Measurements from ENCODE around the gene TRAPPC10. TPM values are rescaled to one million over a fixed set of nuclear protein-coding genes. Genes with fewer than 3 reads are reported as not detected.
A peak's percentile ranks its signal among the peaks of the same experiment; 100 is the strongest.

TRAPPC10 gene, protein sequence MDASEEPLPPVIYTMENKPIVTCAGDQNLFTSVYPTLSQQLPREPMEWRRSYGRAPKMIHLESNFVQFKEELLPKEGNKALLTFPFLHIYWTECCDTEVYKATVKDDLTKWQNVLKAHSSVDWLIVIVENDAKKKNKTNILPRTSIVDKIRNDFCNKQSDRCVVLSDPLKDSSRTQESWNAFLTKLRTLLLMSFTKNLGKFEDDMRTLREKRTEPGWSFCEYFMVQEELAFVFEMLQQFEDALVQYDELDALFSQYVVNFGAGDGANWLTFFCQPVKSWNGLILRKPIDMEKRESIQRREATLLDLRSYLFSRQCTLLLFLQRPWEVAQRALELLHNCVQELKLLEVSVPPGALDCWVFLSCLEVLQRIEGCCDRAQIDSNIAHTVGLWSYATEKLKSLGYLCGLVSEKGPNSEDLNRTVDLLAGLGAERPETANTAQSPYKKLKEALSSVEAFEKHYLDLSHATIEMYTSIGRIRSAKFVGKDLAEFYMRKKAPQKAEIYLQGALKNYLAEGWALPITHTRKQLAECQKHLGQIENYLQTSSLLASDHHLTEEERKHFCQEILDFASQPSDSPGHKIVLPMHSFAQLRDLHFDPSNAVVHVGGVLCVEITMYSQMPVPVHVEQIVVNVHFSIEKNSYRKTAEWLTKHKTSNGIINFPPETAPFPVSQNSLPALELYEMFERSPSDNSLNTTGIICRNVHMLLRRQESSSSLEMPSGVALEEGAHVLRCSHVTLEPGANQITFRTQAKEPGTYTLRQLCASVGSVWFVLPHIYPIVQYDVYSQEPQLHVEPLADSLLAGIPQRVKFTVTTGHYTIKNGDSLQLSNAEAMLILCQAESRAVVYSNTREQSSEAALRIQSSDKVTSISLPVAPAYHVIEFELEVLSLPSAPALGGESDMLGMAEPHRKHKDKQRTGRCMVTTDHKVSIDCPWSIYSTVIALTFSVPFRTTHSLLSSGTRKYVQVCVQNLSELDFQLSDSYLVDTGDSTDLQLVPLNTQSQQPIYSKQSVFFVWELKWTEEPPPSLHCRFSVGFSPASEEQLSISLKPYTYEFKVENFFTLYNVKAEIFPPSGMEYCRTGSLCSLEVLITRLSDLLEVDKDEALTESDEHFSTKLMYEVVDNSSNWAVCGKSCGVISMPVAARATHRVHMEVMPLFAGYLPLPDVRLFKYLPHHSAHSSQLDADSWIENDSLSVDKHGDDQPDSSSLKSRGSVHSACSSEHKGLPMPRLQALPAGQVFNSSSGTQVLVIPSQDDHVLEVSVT
- total RNA-seq (10 to 100 TPM; 18.0 to 23.3 (median 19.1) TPM), polyA plus RNA-seq (7.6 TPM)
- long read RNA-seq, donor 1, partial matches to known transcripts: 6 of 11 reads
- long read RNA-seq, donor 1, other reads (novel, unspliced or antisense): 1 of 11 reads
- long read RNA-seq, donor 2, partial matches to known transcripts: 1 of 4 reads
- long read RNA-seq, donor 2, other reads (novel, unspliced or antisense): 0 of 4 reads
- long read RNA-seq, donor 3, partial matches to known transcripts: 3 of 7 reads
- long read RNA-seq, donor 3, other reads (novel, unspliced or antisense): 3 of 7 reads
- long read RNA-seq, donor 4, partial matches to known transcripts: 0 of 2 reads
- long read RNA-seq, donor 4, other reads (novel, unspliced or antisense): 0 of 2 reads

- H3K4me1 ChIP-seq (ENCODE audit: control insufficient read depth, insufficient read depth, low read length): no peaks in the 10 kb centered on the region
- under 1% methylated on average over 107 of the region's 107 CpGs for WGBS
- peak; percentile 85 to 94 (median 94) for DNase-seq
- H3K27me3 ChIP-seq (ENCODE audit: control insufficient read depth, insufficient read depth): no peaks in the 10 kb centered on the region
- intact Hi-C loops (cut with DNase I): no loop called here
- H3K9me3 ChIP-seq (ENCODE audit: control insufficient read depth, low read length): no peaks in the 10 kb centered on the region
- peak within 1 kb of the TSS; percentile 93 for H3K27ac ChIP-seq (ENCODE audit: low read length)
- H3K4me3 ChIP-seq (ENCODE audit: low read length): peak within 1 kb of the TSS; percentile 99
- peak; percentile 92 to 94 for ATAC-seq
These were observed at the start of gene TRAPPC10 for GRCh38 chr21:44011579-44012473. TRAPPC10 (plus strand) TSS chr21:44012309; CDS start chr21:44012494, 185 bp downstream.

DNA sequence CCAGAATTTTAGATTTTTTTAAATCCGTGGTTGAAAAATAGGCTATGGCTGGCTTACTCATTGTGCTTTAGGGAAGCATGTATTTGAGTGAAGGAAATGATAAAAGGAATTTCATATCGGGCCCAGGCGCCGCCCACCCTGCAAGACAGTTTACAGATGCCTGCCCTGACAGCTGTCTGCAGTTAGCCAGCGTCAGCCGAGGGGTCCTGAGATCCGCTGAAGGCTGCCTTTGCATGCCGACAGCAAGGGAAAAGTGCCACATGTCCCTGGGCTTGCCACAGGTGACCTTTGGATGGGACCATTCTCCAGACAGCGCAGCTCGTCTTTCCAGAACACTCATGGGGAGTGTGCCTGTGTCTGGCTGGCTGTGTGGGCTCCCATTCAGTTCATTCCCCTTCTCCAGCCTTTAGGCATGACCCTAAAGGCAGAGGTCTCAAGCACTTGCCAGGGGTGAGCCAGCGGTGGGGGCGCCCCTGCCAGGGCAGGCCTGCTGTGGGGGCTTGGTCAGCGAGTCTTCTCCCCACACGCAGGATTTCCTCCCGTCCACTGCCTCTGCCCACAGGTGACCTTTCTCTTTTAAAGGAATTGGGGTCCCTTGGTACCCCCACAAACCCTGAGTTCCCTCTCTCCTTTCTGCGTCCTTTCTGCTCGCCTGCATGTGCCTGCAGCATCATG, 46.1 kb upstream of the TRAPPC10 start:
- 74% methylated on average over 17 of the region's 17 CpGs for WGBS
- intact Hi-C loops (cut with DNase I): no loop called here

DNA sequence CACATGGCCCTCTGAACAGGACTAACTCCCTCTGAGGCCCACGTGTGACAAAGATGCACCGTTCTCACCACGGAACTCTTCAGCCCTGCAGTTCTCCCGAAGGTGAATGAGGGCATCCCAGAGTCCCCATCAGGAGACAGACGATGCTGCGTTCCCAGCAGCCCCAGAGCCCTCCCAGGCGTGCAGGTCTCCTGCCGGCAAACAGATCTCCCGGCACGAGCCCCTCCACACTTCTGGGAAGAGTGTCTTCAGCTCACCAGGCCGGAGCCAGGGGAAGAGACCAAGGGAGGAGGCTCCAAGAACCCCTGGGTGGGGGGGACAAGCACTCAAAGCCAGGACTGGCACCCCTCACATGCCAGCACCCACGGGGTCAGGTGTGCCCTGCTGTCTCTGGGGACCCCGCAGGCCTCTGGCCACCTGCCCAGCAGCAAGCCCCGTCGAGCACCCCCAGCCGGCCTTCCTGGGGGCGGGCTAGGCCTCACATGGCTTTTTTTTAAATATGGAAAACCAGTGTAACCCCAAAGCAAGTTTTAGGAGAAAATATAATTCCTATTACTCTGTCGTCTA, 45.1 kb upstream of the TRAPPC10 start:
- 86% methylated on average over 18 of the region's 18 CpGs for WGBS
- Histone ChIP-seq H3K27me3 (ENCODE audit: control insufficient read depth, insufficient read depth) (no peaks in the 10 kb centered on the region), H3K4me3 (ENCODE audit: low read length) (no peak overlapping the region), H3K4me1 (ENCODE audit: control insufficient read depth, insufficient read depth, low read length) (no peaks in the 10 kb centered on the region), H3K27ac (ENCODE audit: low read length) (no peak overlapping the region), H3K9me3 (ENCODE audit: control insufficient read depth, low read length) (no peaks in the 10 kb centered on the region)
- ATAC-seq (no peak), DNase-seq (peak in 2 of 3 donors; percentile 36 to 42)
- intact Hi-C loops (cut with DNase I): no loop called here

More for the DNA sequence above, 46.1 kb upstream of the TRAPPC10 start:
- DNase-seq: peak in 1 of 3 donors; percentile 29
- Histone ChIP-seq H3K27ac (ENCODE audit: low read length) (no peak overlapping the region), H3K9me3 (ENCODE audit: control insufficient read depth, low read length) (no peaks in the 10 kb centered on the region), H3K4me1 (ENCODE audit: control insufficient read depth, insufficient read depth, low read length) (no peaks in the 10 kb centered on the region), H3K27me3 (ENCODE audit: control insufficient read depth, insufficient read depth) (no peaks in the 10 kb centered on the region), H3K4me3 (ENCODE audit: low read length) (no peak overlapping the region)
- ATAC-seq: no peak

DNA sequence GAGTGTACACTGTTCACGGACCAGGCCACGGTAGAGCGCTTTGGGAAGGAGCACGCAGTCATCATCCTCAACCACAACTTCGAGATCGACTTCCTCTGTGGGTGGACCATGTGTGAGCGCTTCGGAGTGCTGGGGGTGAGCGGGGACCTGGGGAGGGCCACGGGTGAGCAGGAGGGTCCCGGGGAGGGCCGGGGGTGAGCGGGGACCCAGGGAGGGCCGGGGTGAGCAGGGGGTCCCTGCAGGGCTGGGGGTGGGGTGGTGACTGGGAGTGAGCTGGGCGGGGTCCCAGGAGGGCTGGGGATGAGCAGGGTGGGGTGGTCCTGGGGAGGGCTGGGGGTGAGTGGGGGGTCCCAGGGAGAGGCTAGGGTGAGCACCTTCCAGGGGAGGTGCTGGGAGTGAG, 44.1 kb upstream of the TRAPPC10 start:
- Histone ChIP-seq H3K4me3 (ENCODE audit: low read length) (no peak overlapping the region), H3K9me3 (ENCODE audit: control insufficient read depth, low read length) (no peaks in the 10 kb centered on the region), H3K27me3 (ENCODE audit: control insufficient read depth, insufficient read depth) (no peaks in the 10 kb centered on the region), H3K4me1 (ENCODE audit: control insufficient read depth, insufficient read depth, low read length) (no peaks in the 10 kb centered on the region), H3K27ac (ENCODE audit: low read length) (no peak overlapping the region)
- 94% methylated on average over 15 of the region's 15 CpGs for WGBS
- peak in 1 of 2 donors; percentile 14 for ATAC-seq
- peak in 2 of 3 donors; percentile 26 to 60 for DNase-seq
- intact Hi-C loops (cut with DNase I): no loop called here

- intact Hi-C loops (cut with DNase I): no loop called here
- peak in 2 of 3 donors; percentile 25 to 29 for DNase-seq
These were observed 43.5 kb upstream of the TRAPPC10 start for GRCh38 chr21:43968410-43969114.

GRCh38 chr21:43969115-43969444, 43.0 kb upstream of the TRAPPC10 start:
- H3K4me1 ChIP-seq (ENCODE audit: control insufficient read depth, insufficient read depth, low read length): no peaks in the 10 kb centered on the region
- H3K4me3 ChIP-seq (ENCODE audit: low read length): no peak overlapping the region
- no peak for ATAC-seq
- no peaks in the 10 kb centered on the region for H3K9me3 ChIP-seq (ENCODE audit: control insufficient read depth, low read length)
- DNase-seq: peak in 2 of 3 donors; percentile 25 to 49
- no peak overlapping the region for H3K27ac ChIP-seq (ENCODE audit: low read length)
- WGBS: 90% methylated on average over 17 of the region's 17 CpGs
- no peaks in the 10 kb centered on the region for H3K27me3 ChIP-seq (ENCODE audit: control insufficient read depth, insufficient read depth)
- intact Hi-C loops (cut with DNase I): no loop called here

More at GRCh38 chr21:43968410-43969114, 43.5 kb upstream of the TRAPPC10 start:
- Histone ChIP-seq H3K27ac (ENCODE audit: low read length) (no peak overlapping the region), H3K4me1 (ENCODE audit: control insufficient read depth, insufficient read depth, low read length) (no peaks in the 10 kb centered on the region), H3K27me3 (ENCODE audit: control insufficient read depth, insufficient read depth) (no peaks in the 10 kb centered on the region), H3K4me3 (ENCODE audit: low read length) (no peak overlapping the region), H3K9me3 (ENCODE audit: control insufficient read depth, low read length) (no peaks in the 10 kb centered on the region)
- 94% methylated on average over 19 of the region's 19 CpGs for WGBS
- peak; percentile 5 to 9 for ATAC-seq

GRCh38 chr21:43970551-43970950, 41.6 kb upstream of the TRAPPC10 start:
- DNase-seq (peak in 2 of 3 donors; percentile 25 to 32), ATAC-seq (no peak)
- Histone ChIP-seq H3K27me3 (ENCODE audit: control insufficient read depth, insufficient read depth) (no peaks in the 10 kb centered on the region), H3K9me3 (ENCODE audit: control insufficient read depth, low read length) (no peaks in the 10 kb centered on the region), H3K4me1 (ENCODE audit: control insufficient read depth, insufficient read depth, low read length) (peaks cover 3% of the 10 kb centered on the region), H3K27ac (ENCODE audit: low read length) (no peak overlapping the region), H3K4me3 (ENCODE audit: low read length) (no peak overlapping the region)
- WGBS: 93% methylated on average over 18 of the region's 18 CpGs
- intact Hi-C loops (cut with DNase I): no loop called here

- no peaks in the 10 kb centered on the region for H3K27me3 ChIP-seq (ENCODE audit: control insufficient read depth, insufficient read depth)
- H3K4me3 ChIP-seq (ENCODE audit: low read length): no peak overlapping the region
- WGBS: 82% methylated on average over 29 of the region's 29 CpGs
- no peak overlapping the region for H3K27ac ChIP-seq (ENCODE audit: low read length)
- ATAC-seq (no peak), DNase-seq (peak in 1 of 3 donors; percentile 47)
- intact Hi-C loops (cut with DNase I): no loop called here
- peaks cover 3% of the 10 kb centered on the region for H3K4me1 ChIP-seq (ENCODE audit: control insufficient read depth, insufficient read depth, low read length)
- no peaks in the 10 kb centered on the region for H3K9me3 ChIP-seq (ENCODE audit: control insufficient read depth, low read length)
These were observed 40.7 kb upstream of the TRAPPC10 start for GRCh38 chr21:43971201-43971991.
